Adrenal gland (tissue), 5 donors: ENCODE results near the gene TRAT1.

Source experiments
- POLR2A ChIP-seq, 2 donors: fragments of 450-650 bp; IDR thresholded peaks; one replicate each; pipeline ENCODE4 v1.6.1; 2017; ENCODE audit warnings: antibody characterized with exemption in 2 of 2, mild to moderate bottlenecking in 2 of 2, moderate library complexity in 1 of 2
- TF ChIP-seq, protein P1 (sequence below), 6 experiments: fragments of 450-650 bp in 4 of 6; fragments of 200-600 bp in 2 of 6; sonication (generic) in 1 of 6; IDR thresholded peaks; 1 replicate in 5 of 6; 2 replicates in 1 of 6; pipeline versions ENCODE4 v1.5.1 to v1.8.0; 2016 to 2021; ENCODE audit warnings: antibody characterized with exemption in 6 of 6, mild to moderate bottlenecking in 2 of 6, moderate library complexity in 1 of 6
- donor health status: DM: no; HTN: no; CAD: no.

DNA sequence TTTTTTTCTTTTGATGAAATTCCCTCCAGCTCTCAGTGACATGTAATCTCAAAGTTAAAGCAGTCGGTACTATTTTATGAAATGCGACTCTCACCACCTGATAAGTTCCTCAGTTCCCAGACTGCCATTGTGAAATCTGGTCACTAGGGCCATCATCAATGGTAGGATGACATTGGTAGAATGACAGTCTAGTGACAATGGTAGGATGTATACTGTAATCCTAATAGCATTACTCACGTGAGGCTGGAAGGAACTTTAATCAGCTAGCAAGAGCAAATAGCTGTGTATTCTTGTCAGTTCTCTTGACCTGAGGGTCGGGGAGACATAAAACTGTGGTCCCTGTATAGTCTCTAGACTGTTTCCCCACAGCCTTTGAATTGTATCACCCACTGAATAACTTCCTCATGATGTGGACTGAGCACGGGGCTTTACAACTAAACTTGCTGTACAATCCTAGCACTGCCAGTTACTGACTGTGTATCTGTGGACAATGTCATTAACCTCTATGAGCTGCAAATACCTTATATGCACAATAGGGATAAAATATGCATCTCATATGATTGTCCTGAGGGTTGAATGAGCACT is 23.2 kb downstream of the TRAT1 start:
- TF ChIP-seq, protein P1, sequence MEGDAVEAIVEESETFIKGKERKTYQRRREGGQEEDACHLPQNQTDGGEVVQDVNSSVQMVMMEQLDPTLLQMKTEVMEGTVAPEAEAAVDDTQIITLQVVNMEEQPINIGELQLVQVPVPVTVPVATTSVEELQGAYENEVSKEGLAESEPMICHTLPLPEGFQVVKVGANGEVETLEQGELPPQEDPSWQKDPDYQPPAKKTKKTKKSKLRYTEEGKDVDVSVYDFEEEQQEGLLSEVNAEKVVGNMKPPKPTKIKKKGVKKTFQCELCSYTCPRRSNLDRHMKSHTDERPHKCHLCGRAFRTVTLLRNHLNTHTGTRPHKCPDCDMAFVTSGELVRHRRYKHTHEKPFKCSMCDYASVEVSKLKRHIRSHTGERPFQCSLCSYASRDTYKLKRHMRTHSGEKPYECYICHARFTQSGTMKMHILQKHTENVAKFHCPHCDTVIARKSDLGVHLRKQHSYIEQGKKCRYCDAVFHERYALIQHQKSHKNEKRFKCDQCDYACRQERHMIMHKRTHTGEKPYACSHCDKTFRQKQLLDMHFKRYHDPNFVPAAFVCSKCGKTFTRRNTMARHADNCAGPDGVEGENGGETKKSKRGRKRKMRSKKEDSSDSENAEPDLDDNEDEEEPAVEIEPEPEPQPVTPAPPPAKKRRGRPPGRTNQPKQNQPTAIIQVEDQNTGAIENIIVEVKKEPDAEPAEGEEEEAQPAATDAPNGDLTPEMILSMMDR (IDR thresholded peaks at IDR 0.05) = no peak
- TF ChIP-seq POLR2A (IDR thresholded peaks at IDR 0.05) = no peak
